Breast epithelium (tissue), 4 donors: ENCODE results near the gene DOLPP1. TPM values are rescaled to one million over a fixed set of nuclear protein-coding genes. Genes with fewer than 3 reads are reported as not detected.

Experiments used
- DNase-seq, 2 donors: peaks; one replicate each; pipeline ENCODE4 v3.0.0-alpha.2; 2019; ENCODE audit warnings: low spot score in 2 of 2
- H3K27ac ChIP-seq, 2 donors: fragments of 200-600 bp; sonication (generic) in 1 of 2; one replicate each; pipeline ENCODE4 v1.5.1; 2016 to 2019; ENCODE audit warnings: mild to moderate bottlenecking in 1 of 2
- H3K27me3 ChIP-seq, 2 donors: fragments of 200-600 bp; sonication (generic) in 1 of 2; one replicate each; pipeline versions ENCODE4 v1.5.1 to v1.6.0; 2017 to 2019; ENCODE audit warnings: control low read depth in 1 of 2, mild to moderate bottlenecking in 1 of 2
- H3K36me3 ChIP-seq: fragments of 200-600 bp; one replicate; pipeline ENCODE4 v1.5.1; 2019
- H3K4me1 ChIP-seq, 2 donors: fragments of 200-600 bp; sonication (generic); one replicate each; pipeline ENCODE4 v1.5.1; 2016 to 2019; ENCODE audit warnings: control low read depth in 1 of 2
- H3K4me3 ChIP-seq, 3 donors: fragments of 200-600 bp; sonication (generic); 1 replicate in 2 of 3; 2 replicates in 1 of 3; pipeline ENCODE4 v1.5.1; 2016 to 2019; ENCODE audit warnings: mild to moderate bottlenecking in 3 of 3, moderate library complexity in 2 of 3
- H3K9me3 ChIP-seq, 2 donors: fragments of 200-600 bp; sonication (generic) in 1 of 2; one replicate each; pipeline ENCODE4 v1.5.1; 2016 to 2019; ENCODE audit warnings: control low read depth in 1 of 2
- CTCF ChIP-seq, 3 donors: fragments of 450-650 bp; IDR thresholded peaks; one replicate each; pipeline ENCODE4 v1.5.1; 2016 to 2017; ENCODE audit warnings: antibody characterized with exemption in 3 of 3, mild to moderate bottlenecking in 3 of 3, moderate library complexity in 3 of 3
- POLR2A ChIP-seq: fragments of 450-650 bp; IDR thresholded peaks from one replicate; pipeline ENCODE4 v1.6.1; 2016; ENCODE audit warnings: antibody characterized with exemption, mild to moderate bottlenecking, moderate library complexity
- POLR2AphosphoS5 ChIP-seq, 3 donors: sonication (generic); formaldehyde crosslinking; IDR thresholded peaks; one replicate each; pipeline ENCODE4 v1.6.1; 2017; ENCODE audit warnings: antibody characterized with exemption in 3 of 3
- intact Hi-C: fragments of 100-400 bp; cut with DNase I; formaldehyde crosslinking; loops from one replicate; pipeline ENCODE4 v1.15.1; 2023; ENCODE audit warnings: low total_unique reads
- total RNA-seq, 3 donors: library from RNA; depleted of rRNA; stranded (reverse); fragments of >200 nt; gene quantifications; one replicate each; pipeline ENCODE4 v1.1.0, GENCODE V29; 2016

DOLPP1 gene
- total RNA-seq, 3 donors from 2014 or later: 5.6 to 9.2 (median 8.6) TPM

GRCh38 chr9:129064499-129064908 is 16.4 kb upstream of the DOLPP1 start:
- Histone ChIP-seq H3K27ac (no peak overlapping the region), H3K4me3 (no peak overlapping the region), H3K4me1 (no peaks in the 10 kb centered on the region), H3K9me3 (no peaks in the 10 kb centered on the region), H3K36me3 (peaks cover 17% of the 10 kb centered on the region), H3K27me3 (no peaks in the 10 kb centered on the region)
- no peak for TF ChIP-seq POLR2A
- no peak for TF ChIP-seq POLR2AphosphoS5 (IDR thresholded peaks at IDR 0.05)
- intact Hi-C loops: no loop called here
- DNase-seq: no peak

GRCh38 chr9:129068110-129068509 is 12.8 kb upstream of the DOLPP1 start:
- no peak for TF ChIP-seq POLR2AphosphoS5 (IDR thresholded peaks at IDR 0.05)
- TF ChIP-seq POLR2A: no peak
- no peak for TF ChIP-seq CTCF (IDR thresholded peaks at IDR 0.05)

DNA sequence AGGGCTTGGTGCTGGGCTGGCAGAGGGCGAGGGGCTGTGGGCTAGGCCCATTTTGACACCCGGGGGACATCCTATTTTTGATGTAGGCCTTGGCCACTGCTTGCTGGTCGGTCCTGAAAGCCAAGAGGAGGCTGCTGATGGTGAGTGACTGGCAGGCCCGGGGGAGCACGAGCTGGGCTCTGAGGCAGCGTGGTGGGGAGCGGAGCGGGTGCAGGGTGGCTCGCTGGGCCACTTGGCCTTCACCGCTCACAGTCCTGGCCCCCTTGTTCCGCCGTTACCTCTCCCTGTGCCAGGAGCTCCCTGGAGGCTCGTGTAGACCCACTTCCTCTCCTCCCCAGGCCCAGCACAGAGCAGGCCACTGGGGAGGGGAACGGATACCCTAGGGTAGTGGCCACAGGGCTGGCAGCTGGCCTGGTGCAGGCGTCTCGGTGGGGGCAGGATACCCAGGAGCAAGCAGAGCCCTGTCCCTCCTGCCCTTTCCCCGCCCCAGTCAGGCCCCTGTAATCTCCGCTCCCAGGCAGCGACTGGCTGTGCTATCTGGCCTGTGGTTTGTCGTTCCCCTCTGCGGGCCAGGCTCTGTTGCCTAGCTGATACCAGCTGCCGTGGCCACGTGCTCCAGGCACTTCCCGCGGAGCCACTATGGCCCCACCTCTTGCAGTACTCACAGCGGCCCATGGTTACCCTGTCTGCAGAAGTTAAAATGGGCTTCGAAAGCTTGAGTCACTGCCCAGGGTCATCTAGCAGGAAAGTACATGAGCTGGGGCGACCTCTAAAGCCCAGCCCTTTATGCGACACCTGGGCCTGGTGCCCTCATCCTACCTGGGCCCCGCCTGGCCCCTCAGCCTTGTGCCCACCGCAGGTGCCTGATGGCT is 11.7 kb upstream of the DOLPP1 start:
- Histone ChIP-seq H3K27me3 (no peaks in the 10 kb centered on the region), H3K27ac (no peak overlapping the region), H3K4me1 (no peaks in the 10 kb centered on the region), H3K9me3 (no peaks in the 10 kb centered on the region), H3K4me3 (no peak overlapping the region), H3K36me3 (peaks cover 8% of the 10 kb centered on the region)
- intact Hi-C loops: no loop called here
- peak in 1 of 2 donors; percentile 30 for DNase-seq
- TF ChIP-seq POLR2A (no peak), POLR2AphosphoS5 (IDR thresholded peaks at IDR 0.05) (no peak), CTCF (IDR thresholded peaks at IDR 0.05) (no peak)

More at GRCh38 chr9:129068110-129068509, 12.8 kb upstream of the DOLPP1 start:
- no peaks in the 10 kb centered on the region for H3K9me3 ChIP-seq
- no peaks in the 10 kb centered on the region for H3K27me3 ChIP-seq
- no peak overlapping the region for H3K4me3 ChIP-seq
- intact Hi-C loops: no loop called here
- no peaks in the 10 kb centered on the region for H3K4me1 ChIP-seq
- no peak overlapping the region for H3K27ac ChIP-seq
- peaks cover 16% of the 10 kb centered on the region for H3K36me3 ChIP-seq
- no peak for DNase-seq

DNA sequence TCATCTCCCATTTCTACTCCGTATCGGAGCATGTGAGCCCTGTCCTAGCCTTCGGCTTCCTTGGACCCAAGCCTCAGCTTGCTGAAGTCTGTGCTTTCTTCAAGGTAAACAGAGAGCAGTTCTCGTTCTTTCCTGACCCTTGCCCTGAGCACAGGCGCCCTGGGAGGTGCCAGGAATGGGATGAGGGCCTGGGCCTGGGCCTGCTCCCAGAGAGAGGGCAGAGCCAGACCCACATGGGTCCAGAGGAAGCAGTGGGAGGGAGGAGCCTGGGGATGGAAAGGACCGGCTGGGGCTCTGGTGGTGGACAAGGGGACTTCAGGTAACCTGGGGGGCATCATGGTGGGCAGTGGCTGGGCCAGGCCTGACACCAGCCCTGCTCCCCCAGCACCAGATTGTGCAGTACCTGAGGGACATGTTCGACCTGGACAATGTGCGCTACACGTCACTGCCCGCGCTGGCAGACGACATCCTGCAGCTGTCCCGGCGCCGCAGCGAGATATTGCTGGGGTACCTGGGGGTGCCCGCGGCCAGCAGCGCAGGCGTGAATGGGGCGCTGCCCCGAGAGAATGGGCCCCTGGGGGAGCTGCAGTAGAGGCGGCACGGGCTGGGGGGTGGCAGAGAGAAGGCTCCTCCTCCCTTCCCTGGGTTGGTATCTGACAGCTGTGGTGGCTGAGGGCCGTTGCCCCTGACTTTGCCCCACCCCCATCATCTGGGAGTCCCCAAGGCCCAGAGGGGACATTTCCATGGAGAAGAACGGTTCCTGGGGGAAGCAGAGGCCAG is 10.9 kb upstream of the DOLPP1 start:
- no peak for DNase-seq
- H3K9me3 ChIP-seq: no peaks in the 10 kb centered on the region
- H3K4me1 ChIP-seq: no peaks in the 10 kb centered on the region
- H3K36me3 ChIP-seq: peaks cover 8% of the 10 kb centered on the region
- H3K27ac ChIP-seq: no peak overlapping the region
- no peak overlapping the region for H3K4me3 ChIP-seq
- H3K27me3 ChIP-seq: no peaks in the 10 kb centered on the region
- no peak for TF ChIP-seq POLR2A
- TF ChIP-seq POLR2AphosphoS5 (IDR thresholded peaks at IDR 0.05): no peak
- no peak for TF ChIP-seq CTCF (IDR thresholded peaks at IDR 0.05)
- intact Hi-C loops: loop anchor here (5.0 kb wide), 1 partner anchor 1997 kb away; no protein-coding TSS in a partner anchor

DNA sequence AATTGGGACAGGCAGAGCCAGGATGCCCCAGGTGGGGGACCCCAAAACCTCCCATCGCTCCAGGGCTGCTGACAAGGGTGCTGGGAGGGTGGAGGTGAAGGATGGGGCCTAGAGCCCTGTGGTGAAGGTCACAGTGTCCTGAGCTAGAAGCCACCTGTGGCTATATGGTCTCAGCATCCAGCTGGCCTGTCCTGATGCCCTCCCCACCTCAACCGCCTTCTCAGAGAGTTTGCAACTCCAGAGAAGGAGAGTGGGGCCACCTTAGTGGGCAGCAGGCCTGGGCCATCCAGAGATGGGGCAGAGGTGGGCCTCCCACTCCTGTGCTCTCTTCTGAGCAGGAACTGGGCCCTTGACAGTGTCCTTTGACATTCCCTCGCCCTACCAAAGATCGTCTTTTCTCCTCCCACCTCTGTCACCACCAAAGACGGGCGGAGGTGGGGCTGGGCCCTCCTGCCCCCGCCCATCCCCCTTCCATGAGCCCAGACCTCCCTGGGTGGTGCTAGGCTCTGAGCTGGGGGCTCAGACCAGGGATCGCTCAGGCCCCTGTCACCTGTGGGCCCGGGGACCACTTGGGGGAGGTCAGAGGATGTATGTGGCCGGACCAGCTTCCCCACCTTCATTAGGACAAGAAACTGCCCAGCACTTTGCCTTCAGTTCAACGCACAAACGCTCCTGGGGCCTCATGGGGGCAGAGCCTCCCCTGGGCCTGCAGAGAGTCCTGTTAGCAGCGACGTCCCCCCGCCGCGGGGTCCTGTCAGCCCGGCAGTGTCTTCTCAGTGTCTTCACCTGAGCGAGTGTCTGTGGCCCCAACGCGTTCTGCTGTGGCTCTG is 10.0 kb upstream of the DOLPP1 start:
- TF ChIP-seq POLR2AphosphoS5 (IDR thresholded peaks at IDR 0.05) (no peak), POLR2A (no peak), CTCF (IDR thresholded peaks at IDR 0.05) (no peak)
- H3K9me3 ChIP-seq: no peaks in the 10 kb centered on the region
- no peaks in the 10 kb centered on the region for H3K27me3 ChIP-seq
- H3K4me1 ChIP-seq: no peaks in the 10 kb centered on the region
- H3K4me3 ChIP-seq: no peak overlapping the region
- no peak overlapping the region for H3K27ac ChIP-seq
- peaks cover 8% of the 10 kb centered on the region for H3K36me3 ChIP-seq
- intact Hi-C loops: loop anchor here (5.0 kb wide), 1 partner anchor 1996 kb away; no protein-coding TSS in a partner anchor
- no peak for DNase-seq
